GM19351 (cell line): ENCODE data around the gene TTC9B.
"Not testable (repeated sequence)": the region's sequence is repeated elsewhere in the genome, so short reads cannot be mapped to it uniquely, and the experiment has no call there.

Experiments used
- ATAC-seq: cut with Tn5 transposase; IDR thresholded peaks from one replicate; pipeline ENCODE4 v1.9.1; 2021; ENCODE audit warnings: mild to moderate bottlenecking, moderate library complexity; ENCODE audit not compliant: unreplicated experiment

TTC9B gene

DNA sequence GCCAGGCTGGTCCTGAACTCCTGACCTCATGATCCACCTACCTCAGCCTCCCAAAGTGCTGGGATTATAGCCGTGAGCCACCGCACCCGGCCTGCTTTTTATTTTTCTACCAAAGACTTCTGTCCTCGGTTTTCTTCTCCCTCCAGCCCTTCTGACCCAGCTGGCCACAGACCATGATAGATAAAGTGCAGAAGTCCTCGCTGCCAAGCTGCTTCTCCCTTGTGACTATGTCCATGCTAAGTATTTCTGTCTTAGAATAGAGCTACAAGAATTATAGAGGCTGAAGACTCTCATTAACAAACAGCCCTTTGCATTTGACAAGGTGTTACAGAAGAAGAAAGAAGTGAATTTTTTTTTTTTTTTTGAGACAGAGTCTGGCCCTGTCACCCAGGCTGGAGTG is 42.4 kb downstream of the TTC9B start:
- no peak for ATAC-seq

GRCh38 chr19:40174092-40174491 is 44.1 kb downstream of the TTC9B start:
- no peak for ATAC-seq

GRCh38 chr19:40171293-40171692 is 46.9 kb downstream of the TTC9B start:
- not testable (repeated sequence) for ATAC-seq

DNA sequence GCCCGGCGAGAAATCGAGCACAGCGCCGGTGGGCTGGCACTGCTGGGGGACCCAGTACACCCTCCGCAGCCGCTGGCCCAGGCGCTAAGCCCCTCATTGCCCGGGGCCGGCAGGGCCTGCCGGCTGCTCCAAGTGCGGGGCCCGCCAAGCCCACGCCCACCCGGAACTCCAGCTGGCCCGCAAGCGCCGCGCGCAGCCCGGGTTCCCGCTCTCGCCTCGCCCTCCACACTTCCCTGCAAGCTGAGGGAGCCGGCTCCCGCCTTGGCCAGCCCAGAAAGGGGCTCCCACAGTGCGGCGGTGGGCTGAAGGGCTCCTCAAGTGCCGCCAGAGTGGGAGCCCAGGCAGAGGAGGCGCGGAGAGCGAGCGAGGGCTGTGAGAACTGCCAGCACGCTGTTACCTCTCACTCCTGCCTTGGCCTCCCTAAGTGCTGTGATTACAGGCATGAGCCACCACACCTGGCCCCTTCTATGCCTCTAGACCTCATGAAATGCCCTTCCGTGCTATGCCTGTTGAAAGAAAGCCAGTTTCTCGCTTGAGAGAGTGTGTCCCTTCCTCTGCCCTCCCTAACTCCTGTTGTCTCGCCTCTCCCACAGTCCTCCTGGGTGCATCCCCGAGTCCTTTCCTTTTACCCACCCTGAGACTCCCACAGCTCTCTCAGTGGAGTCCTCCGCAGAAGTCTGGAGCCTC is 47.7 kb downstream of the TTC9B start:
- ATAC-seq: not testable (repeated sequence)

DNA sequence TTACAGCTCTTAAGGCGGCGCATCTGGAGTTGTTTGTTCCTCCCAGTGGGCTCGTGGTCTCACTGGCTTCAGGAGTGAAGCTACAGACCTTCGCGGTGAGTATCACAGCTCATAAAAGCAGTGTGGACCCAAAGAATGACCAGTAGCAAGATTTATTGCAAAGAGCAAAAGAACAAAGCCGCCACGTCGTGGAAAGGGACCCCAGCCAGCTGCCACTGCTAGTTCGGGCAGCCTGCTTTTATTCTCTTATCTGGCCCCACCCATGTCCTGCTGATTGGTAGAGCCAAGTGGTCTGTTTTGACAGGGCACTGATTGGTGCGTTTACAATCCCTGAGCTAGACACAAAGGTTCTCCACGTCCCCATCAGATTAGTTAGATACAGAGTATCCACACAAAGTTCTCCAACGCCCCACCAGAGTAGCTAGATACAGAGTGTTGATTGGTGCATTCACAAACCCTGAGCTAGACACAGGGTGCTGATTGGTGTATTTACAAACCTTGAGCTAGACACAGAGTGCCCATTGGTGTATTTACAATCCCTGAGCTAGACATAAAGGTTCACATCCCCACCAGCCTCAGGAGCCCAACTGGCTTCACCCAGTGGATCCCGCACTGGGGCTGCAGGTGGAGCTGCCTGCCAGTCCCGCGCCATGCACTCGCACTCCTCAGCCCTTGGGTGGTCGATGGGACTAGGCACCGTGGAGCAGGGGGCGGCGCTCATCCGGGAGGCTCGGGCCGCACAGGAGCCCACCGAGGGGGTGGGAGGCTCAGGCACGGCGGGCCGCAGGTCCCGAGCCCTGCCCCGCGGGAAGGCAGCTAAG is 48.5 kb downstream of the TTC9B start:
- not testable (repeated sequence) for ATAC-seq
